Jurkat, Clone E6-1 (cell line): ENCODE measurements around the gene SDF2.
A peak's percentile ranks its signal among the peaks of the same experiment; 100 is the strongest.

Experiments
- DNase-seq: peaks from one replicate; pipeline ENCODE4 v3.0.0-alpha.2; 2011; ENCODE audit warnings: low read depth, low spot score
- H3K4me3 ChIP-seq: 2 replicates; pipeline ENCODE4 v1.5.1; 2011; ENCODE audit warnings: mild to moderate bottlenecking, low read length, control low read depth, moderate library complexity

Gene SDF2

DNA sequence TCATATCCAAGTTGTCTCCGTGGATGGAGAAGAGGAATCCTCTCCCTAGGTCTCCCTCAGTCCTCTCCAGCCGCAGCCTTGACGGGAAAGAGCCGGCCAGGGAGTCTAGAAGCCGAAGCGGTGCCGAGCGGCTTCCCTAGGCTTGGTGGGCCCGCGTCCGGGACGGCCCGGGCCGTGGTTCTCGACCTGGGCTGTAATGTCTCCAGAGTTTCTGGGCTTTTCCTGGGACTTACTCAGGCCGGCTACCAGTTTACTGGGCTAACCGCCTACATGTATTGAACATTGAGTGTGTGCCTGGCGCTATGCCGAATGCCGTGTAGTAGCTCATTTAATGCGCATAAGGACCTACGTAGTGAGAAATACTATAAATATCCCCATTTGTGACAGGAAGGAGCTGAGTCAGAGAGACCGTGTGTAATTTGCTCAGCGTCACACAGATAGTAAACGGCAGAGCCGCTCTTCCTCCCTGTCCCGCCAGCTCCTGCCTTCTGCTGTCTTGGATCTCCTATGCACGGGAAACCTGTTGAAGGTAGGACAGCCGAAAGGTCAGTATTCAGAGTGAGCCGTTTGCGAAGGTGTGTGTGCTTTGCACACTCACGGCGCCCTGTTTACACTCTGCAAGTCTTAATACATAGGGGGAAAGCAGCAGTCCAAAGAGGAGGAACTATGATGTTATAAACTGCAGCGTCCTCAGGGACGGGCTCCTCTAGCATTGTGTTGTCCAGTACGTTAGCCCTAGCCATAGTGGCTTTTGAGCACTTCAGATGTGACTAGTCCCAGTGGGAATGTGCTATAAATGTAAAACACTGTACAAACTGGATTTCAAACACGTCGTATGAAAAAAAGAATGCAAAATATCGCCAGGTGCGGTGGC lies 62.2 kb downstream of the SDF2 start:
- DNase-seq: peak; percentile 40
- H3K4me3 ChIP-seq: peak overlapping the region; percentile 92

DNA sequence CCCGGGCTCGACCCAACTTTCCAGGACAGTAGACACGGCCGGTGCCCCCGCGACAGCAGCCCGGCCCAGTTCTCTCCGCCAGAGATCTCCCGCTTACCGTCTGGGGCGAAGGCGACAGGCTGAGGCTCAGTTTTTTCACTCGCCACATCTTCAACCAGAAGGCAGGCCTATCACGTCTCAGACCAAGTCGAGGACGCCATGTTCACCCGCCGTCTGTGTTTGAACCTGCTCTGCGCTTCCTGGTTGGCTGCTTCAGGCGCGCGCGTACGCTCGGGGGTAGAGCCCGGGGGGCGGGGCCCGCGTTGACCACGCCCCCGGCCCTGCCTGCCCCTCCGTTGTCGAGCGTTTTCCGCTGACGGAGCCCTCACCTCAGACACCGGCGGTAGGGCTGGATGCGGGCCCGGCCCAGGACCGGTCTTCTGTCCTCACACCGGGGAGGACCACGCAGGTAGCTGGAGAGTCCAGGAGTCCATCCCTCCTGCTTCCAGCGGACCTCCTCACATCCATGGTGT lies 62.9 kb downstream of the SDF2 start, which contains the start of gene SPAG5:
Gene SPAG5, minus strand, starts transcription at position 227 of the 512 bp plus-strand sequence. Its CDS starts 79 bp downstream, at position 148.
- DNase-seq: peak; percentile 93
- H3K4me3 ChIP-seq: peak within 1 kb of the TSS; percentile 92

DNA sequence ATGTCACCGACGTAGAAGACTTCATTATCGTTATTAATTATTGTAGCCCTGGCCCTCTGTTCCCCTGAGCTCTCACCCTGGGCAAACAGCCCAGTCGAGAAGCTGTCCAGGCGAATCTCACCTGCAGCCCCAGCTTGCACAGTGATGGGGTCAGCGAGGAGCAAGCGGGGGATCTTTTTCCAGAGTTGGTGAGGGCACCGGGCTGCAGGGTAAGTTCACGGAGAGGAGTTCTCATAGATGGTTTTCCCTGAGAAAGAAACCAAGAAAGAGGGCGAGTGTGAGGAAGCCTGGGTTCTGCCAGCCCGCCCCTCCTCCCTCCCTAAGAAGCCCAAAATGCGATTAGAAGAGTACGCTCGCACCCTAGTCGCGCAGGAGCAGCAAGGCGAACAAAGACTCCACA lies 63.3 kb downstream of the SDF2 start:
- no peak for DNase-seq
- peak overlapping the region; percentile 92 for H3K4me3 ChIP-seq
